Sigmoid colon (tissue), 4 donors: Measurements from ENCODE around the gene HIRA.

Experiments used
- CTCF ChIP-seq, 4 experiments: fragments of 450-650 bp in 3 of 4; fragments of 200-600 bp in 1 of 4; IDR thresholded peaks; one replicate each; pipeline ENCODE4 v1.5.1; 2016 to 2019; ENCODE audit warnings: antibody characterized with exemption in 4 of 4, mild to moderate bottlenecking in 3 of 4, moderate library complexity in 2 of 4
- EP300 ChIP-seq, 4 donors: sonication (generic); formaldehyde crosslinking; IDR thresholded peaks; one replicate each; pipeline ENCODE4 v1.6.1; 2017; ENCODE audit warnings: antibody characterized with exemption in 4 of 4
- POLR2A ChIP-seq, 2 donors: fragments of 450-650 bp; IDR thresholded peaks; one replicate each; pipeline ENCODE4 v1.6.1; 2016; ENCODE audit warnings: antibody characterized with exemption in 2 of 2, mild to moderate bottlenecking in 2 of 2, moderate library complexity in 2 of 2

- no peak for TF ChIP-seq CTCF (IDR thresholded peaks at IDR 0.05)
- TF ChIP-seq POLR2A (IDR thresholded peaks at IDR 0.05), result no peak
- TF ChIP-seq EP300 (IDR thresholded peaks at IDR 0.05), result no peak
These were observed 112.3 kb downstream of the HIRA start for GRCh38 chr22:19319281-19319680.
